Dermis microvascular lymphatic vessel endothelial cell (primary cell): ENCODE results near the gene EVL. TPM values are rescaled to one million over a fixed set of nuclear protein-coding genes. Genes with fewer than 3 reads are reported as not detected.

Source experiments
- DNase-seq, 2 donors: peaks; one replicate each; pipeline versions ENCODE4 v3.0.0 to v3.0.0-alpha.2; 2010; ENCODE audit warnings: low read depth in 2 of 2
- total RNA-seq: library from RNA; depleted of rRNA; stranded (reverse); fragments of >200 nt; gene quantifications from 2 replicates; pipeline ENCODE4 v1.2.1, GENCODE V29; 2014

EVL gene
- total RNA-seq, 1 donor from 2014 or later = 6.9 TPM

- no peak for DNase-seq
Observed at GRCh38 chr14:100081997-100082625, 16.9 kb downstream of the EVL start.

GRCh38 chr14:100082723-100083122 lies 17.5 kb downstream of the EVL start:
- DNase-seq = no peak

- DNase-seq = no peak
Observed at GRCh38 chr14:100083706-100084105, 18.5 kb downstream of the EVL start.

DNA sequence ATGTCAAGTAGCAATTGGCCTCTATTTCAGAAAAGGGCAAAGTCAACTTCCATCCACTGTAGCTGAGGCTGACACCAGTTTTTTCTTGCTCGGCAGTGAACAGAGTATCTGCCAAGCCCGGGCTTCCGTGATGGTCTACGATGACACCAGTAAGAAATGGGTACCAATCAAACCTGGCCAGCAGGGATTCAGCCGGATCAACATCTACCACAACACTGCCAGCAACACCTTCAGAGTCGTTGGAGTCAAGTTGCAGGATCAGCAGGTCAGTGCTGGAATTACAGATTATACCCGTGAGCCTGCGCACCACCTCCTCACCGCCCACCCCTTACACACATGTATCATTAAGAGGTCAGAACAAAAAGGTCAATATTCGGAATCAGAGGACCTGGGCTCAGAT lies 19.4 kb downstream of the EVL start:
- DNase-seq = no peak

DNA sequence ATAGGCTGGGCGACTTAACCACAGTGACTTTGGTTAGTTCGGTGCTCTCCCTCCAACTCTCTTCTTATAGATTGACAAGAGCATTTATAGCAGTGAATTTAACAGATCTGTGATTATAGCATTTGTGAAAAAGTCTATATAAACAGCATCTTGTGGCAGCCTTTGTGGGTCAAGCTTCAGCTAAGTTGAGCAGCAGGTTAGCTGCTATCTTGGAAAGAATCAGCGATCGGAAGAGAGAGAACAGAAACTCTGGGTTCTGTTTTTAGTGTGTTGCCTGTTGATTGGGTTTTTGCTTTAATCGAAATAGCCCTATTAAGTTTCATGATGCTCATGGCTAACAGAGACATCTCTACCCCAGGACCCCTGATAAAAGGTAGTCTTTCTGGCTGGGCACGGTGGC lies 20.2 kb downstream of the EVL start:
- no peak for DNase-seq

DNA sequence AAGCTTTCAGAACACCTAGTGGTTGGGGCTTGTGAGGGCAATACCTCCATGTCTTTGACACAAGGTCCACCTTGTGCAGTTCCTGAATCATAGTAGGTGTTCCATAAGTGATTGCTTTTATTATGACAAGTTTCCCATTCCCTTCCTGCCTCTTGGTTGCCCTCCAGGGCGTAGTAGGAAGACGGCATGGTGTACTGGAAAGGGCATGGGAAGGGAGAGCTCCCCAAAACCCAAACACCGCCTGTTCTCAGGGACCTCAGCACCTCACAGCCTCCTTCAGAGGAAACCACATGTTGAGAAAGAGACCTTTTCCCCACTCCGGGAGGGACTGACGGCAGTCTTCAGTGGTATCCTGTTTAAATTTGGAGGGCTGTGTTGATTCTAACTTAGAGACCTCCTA lies 21.1 kb downstream of the EVL start:
- DNase-seq = no peak

DNA sequence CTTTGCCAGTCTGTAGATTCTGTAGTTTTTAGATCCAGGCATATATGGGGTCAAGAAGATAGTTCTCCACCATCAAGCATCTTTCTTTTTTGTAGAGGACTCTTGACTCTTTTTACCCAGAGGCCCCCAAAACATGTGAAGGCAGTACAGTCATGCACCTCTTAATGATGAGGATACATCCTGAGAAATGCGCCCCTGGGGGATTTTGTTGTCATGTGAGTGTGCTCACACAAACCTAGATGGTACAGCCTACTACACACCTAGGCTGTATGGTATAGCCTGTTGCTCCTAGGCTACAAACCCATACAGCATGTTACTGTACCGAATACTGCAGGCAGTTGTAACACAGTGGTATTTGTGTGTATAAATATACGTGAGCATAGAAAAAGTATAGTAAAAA lies 23.0 kb downstream of the EVL start:
- DNase-seq = no peak

DNA sequence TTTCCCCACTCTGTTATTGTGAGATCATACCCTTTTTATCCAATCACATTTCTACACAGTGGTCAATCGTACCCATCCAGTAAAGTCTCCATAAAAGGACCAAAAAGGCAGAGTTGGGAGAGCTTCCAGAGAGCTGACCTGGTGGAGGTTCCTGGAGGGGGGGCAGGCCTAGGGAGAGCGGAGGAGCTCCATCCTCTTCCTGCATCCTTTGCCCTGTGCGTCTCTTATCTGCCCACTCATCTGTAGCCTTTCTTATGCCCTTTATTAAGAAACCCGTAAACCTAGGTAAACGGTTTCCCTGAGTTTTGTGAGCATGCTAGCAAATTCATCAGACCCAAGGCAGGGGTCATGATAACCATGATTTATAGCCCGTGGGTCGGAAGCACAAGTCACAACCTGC lies 26.2 kb downstream of the EVL start:
- DNase-seq = no peak

- DNase-seq = no peak
Observed at GRCh38 chr14:100092832-100093231, 27.6 kb downstream of the EVL start.

GRCh38 chr14:100093319-100093718 lies 28.1 kb downstream of the EVL start:
- no peak for DNase-seq

DNA sequence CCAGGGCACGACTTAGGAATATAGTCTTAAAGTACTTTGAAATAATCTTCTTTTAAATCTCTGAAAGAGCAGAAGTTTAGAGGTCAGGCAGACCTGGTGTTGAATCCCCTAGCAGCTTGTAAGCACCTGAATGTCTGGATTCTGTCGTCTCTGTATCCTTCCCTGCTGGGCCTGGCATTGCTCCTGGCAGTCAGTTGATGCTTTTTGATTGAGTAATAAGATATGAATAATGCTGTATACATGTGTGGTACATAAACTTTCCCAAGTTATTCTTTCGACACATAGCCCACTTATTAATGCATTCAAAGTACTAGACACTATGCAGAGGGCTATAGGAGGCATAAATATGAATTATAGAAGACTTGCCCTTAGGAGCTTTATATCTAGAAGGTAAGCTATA lies 31.4 kb downstream of the EVL start:
- DNase-seq = no peak

GRCh38 chr14:100098171-100098570 lies 32.9 kb downstream of the EVL start:
- no peak for DNase-seq

- no peak for DNase-seq
Observed at GRCh38 chr14:100100032-100100703, 34.9 kb downstream of the EVL start.

- DNase-seq = no peak
Observed at GRCh38 chr14:100102156-100102785, 37.0 kb downstream of the EVL start.

- peak; percentile 7 to 49 for DNase-seq
Observed at GRCh38 chr14:100103250-100104005, 38.2 kb downstream of the EVL start.

DNA sequence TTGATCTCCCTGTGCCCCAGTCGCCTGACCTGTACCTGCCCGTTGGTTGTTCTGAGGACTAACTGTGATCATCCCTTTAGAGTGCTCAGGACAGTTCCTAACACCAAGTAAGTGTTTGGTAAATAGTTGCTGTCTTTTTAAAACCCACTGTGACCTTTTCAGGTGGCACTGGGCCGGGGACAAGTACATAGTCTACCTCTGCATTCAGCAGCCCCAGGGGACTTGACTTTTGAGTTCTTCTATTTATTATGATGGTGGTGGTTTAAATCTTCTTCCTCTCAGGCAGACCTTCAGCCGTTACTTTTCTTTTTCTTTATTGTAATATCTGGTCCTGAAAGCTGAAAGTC lies 38.8 kb downstream of the EVL start:
- DNase-seq = no peak

- DNase-seq = peak in 1 of 2 donors; percentile 39
Observed at GRCh38 chr14:100104523-100105300, 39.5 kb downstream of the EVL start.

- DNase-seq = no peak
Observed at GRCh38 chr14:100105357-100106169, 40.3 kb downstream of the EVL start.

DNA sequence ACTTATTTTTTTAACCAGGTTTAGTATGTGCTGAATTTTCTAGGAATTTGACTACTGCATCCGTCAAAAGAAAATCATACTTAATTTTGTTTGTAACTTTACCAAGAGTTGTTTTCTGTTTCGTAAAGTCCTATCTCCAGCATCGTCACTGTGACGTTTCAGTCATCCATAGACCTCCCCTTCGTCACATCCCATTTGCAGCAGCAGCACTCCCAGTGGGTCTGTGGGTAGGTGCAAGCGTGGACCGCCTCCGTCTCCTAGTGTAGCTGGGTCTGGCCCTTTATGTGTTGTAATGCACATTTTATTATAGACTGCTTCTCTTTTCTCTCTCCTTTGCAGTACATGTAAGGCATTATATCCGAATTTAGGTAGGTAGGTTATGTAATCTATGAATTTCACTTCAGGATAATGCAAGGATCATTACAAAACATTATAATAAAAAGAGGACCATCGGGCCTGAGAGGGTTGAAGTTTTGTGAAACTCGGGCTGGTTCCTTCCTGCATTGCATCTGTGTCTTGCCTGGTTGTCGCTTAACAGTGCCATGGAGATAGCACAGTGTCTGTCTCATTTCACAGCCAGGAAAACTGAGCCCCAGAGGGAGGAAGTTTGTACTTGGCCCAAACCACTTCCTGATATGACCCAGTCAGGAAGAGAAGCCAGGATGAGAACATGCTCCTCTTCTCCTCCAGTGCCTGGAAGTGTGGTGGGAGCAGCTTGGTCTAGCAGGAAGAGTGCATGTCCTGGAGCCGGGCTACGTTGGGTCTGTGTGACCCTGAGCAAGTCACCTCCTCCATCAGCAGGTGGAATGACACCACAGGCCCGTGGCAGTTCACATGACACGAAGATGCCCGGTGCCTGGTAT lies 41.3 kb downstream of the EVL start:
- DNase-seq = peak in 1 of 2 donors; percentile 22

- DNase-seq = no peak
Observed at GRCh38 chr14:100107236-100107635, 42.0 kb downstream of the EVL start.
